Fibroblast of skin of right biceps (primary cell): ENCODE results near the gene ZNF212.

ENCODE experiments used
- DNase-seq: peaks from one replicate; pipeline ENCODE4 v3.0.0-alpha.2; 2013

ZNF212 gene

GRCh38 chr7:149239345-149240143, at the start of gene ZNF212:
ZNF212 (plus strand) TSS chr7:149239651; CDS start chr7:149239779, 128 bp downstream.
- DNase-seq, result peak; percentile 87

- no peak for DNase-seq
Measured at GRCh38 chr7:149191851-149192250, 47.6 kb upstream of the ZNF212 start.

DNA sequence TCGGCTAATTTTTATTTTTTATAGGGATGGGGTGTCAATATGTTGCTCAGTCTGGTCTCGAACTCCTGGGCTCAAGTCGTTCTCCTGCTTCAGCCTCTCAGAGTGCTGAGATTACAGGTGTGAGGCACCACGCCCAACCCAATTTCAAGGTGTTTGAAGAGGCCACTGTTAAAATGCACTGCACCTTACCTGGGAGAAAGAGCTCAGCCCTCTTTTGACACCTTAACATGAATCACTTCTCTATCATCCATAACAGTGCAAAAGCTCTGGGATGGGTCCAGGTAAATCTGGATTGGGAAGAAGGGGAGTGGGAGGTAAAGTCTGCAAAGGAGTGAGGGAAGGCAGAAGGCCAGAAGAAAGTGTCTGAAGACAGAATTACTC, 44.7 kb upstream of the ZNF212 start:
- DNase-seq, result no peak

- peak; percentile 90 for DNase-seq
Measured at GRCh38 chr7:149195180-149196150, 44.0 kb upstream of the ZNF212 start, which contains the start of gene ZNF282. ZNF282 (plus strand) TSS chr7:149195546; CDS start chr7:149195590, 44 bp downstream.

DNA sequence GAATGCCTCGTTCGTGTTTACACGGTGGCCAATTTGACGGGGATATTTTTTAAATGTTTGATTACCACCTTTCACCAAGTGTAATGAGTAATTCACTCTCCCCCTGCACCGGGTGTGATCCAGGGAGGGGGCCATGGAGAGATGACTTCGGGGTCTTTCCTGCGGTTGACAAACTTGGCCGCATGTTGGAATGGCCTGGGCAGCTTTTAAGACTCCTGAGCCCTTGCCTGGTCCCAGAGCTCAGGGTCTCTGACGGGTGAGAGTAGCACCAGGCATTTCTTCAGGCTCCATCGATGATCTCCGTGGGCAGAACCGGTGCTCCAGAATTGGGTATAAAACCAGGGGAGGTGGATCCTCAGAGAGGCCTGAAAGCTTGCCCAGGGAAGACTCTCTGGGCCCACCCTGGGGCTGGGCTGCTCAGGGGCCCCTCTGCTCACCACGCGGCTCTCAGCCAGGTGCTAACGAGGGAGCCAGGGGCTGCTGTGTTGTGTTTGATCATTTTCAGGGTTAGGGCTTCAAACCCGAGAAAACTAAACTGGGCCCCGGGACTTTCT, 43.2 kb upstream of the ZNF212 start:
- peak; percentile 11 for DNase-seq

DNA sequence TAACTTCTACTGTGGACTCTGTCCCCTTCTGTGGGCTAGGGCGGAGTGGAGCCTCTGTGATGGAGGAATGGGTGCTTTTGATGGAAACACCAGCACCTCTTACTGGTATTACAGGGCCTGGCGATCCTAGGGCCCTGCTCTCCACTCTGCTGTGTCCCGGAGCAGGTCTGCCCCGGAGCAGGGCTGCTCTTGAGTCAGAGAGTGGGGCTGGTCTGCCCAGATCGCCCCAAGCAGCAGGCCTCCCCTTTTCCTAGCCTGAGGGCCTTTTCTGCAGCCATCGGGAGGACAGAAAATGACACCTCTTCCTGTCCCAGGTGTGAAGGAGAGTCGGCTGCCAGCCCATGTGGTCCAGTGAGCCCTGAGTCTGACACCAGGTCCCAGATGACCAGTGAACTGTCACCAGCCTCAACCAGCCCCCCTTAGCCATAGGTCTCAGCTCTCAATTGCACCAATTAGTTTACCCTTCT, 42.7 kb upstream of the ZNF212 start:
- DNase-seq, result no peak

GRCh38 chr7:149197675-149198074, 41.8 kb upstream of the ZNF212 start:
- no peak for DNase-seq

- no peak for DNase-seq
Measured at GRCh38 chr7:149198161-149198816, 41.2 kb upstream of the ZNF212 start.

DNA sequence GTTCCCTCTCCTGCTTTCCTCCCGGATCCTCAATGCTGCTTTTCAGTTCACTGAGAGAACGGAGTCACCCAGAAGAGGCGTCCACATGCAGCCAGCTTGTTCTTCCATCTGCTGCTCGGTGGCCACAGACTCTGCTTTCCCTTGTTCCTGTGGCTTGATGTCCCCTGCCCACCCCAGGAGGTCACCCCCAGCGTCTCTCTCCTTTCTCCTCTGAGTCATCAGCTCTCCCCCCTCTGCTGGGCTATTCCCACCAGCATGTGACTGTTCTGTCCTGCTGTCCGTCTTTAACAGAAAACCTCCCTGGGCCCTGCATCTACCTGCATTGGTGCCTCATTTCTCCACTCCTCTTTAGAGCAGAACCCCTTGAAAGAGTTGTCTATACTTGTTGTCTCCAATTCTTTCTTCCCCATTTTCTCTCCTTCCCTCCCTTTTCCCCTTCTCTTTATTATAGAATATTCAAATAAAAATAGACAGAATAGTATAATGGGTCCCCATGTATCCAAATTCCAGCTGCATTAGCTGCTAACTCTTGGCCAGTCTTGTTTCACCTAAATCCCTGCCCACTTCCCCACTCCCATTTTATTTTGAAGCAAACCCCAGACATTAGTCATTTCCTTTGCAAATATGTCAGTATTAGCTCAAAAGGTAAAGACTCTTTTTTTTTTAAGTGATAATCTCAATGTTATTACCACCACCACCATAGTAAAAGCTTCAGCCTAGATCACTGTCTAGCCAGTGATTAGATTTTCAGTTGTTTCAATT, 40.0 kb upstream of the ZNF212 start:
- DNase-seq, result peak; percentile 30

DNA sequence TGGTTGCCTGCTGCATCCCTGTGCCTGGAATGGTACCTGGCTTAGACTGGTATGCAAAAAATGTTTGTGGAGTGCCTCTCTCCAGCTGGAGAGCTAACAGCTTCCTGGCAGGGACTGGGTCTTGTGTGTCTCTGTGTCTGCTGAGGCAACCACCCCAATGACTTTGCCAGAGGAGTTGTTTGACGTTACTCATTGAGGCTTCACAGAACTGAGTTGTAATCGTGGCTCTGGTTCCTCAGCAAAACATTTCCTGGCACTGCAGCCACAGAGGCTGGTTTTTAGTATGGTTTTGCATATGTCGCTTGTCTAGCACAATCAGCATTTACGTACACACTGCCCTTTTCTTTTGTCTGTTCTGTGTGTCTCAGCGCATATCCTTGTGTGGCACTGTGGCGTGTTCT, 36.6 kb upstream of the ZNF212 start:
- DNase-seq, result no peak

- DNase-seq, result no peak
Measured at GRCh38 chr7:149205690-149206381, 33.6 kb upstream of the ZNF212 start.

DNA sequence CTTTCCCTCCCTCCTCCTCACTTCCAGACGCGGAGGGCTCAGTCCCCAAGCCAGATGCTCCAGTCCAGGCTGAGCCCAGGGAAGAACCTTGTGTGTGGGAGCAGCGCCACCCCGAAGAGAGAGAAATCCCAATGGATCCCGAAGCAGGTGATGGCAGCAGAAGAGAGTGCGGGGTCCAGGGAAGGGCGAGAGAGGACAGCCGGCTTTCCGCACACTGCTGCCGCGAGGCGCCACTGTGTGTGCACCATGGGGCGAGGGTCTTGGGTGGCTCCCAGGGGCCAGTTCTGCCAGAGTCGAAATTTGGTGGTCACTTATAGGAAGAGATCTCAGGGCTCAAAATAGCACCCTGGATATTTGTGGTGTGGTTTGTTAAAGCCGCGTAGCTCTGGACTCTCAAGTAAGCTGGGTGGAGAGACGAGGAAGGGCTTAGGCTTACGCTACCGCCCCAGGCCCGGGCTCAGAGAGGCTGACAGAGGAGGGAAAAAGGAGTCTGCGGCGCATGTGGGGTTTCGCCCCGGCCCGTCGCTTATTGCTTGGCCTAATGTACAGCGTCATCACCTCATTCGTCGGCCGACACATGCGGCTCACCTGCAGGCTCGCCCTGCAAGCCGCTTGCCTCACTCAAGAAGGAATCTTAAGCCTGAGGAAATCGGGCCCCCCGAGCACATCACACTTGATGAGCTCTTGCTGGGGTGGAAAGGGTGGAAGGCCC, 32.0 kb upstream of the ZNF212 start:
- no peak for DNase-seq

DNA sequence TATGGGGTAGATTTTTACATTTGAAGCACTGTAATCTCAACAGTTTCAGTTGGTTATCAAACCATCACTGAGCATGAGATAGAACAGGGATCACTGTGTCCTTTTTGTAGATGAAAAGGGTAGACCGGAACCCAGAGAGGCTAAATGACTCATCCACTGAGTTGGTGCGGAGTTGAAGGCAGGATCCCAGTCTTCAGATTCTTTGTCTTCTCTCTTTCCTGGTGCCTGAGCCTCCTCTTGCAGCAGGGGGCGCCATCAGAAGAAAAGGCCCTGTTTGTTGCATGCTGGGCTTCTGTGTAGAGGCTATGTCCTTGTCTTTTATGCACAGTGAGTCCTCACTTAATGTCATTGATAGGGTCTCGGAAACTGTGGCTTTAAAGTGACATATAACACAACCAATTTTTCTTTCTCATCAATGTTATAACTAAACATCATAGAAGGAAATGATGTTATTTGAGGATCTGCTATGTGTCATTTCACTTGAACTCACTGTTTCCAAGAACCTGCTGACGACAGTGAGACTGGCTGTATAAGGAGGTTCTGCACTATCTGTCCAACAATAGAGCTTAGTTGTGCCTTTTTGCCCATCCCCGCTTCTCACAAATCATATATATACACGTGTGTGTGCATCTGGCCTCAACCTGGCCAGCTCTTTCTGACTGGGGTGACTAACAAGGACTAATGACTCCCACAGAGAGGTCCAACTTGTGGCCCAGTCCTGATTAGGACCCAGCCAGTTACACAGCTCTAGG, 29.8 kb upstream of the ZNF212 start:
- peak; percentile 58 for DNase-seq

- no peak for DNase-seq
Measured at GRCh38 chr7:149210551-149210950, 28.9 kb upstream of the ZNF212 start.

DNA sequence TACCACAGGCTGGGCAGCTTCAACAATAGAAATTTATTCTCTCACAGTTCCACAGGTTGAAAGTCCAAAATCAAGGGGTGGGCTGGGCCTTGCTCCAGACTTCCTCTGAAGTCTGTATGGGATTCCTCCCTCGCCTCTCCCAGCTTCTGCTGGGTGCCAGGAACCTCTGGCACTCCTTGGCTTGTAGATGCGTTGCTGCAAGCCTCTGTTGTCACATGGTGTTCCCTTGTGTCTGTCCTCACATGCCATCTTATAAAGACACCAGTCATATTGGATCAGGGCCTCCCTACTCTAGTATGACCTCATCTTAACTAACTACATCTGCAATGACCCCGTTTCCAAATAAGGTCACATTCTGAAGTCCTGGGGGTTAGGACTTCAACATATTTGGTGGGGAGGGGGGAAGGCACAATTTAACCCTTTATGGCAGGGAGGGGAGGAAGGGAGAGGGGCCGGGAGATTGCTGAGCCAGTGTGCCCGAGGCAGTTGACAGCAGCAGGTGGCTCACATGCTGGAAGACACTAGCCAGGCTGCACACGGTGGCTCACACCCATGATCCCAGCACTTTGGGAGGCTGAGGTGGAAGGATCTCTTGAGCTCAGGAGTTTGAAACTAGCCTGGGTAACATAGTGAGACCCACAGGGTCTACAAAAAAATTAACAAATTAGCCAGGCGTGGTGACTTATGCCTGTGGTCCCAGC, 25.3 kb upstream of the ZNF212 start:
- no peak for DNase-seq

- DNase-seq, result no peak
Measured at GRCh38 chr7:149216402-149216801, 23.0 kb upstream of the ZNF212 start.

GRCh38 chr7:149217570-149217969, 21.9 kb upstream of the ZNF212 start:
- no peak for DNase-seq

GRCh38 chr7:149218469-149219420, 20.7 kb upstream of the ZNF212 start:
- DNase-seq, result peak; percentile 53
